Left cardiac atrium (tissue), 4 donors: Measurements from ENCODE around the gene AK3. TPM values are rescaled to one million over a fixed set of nuclear protein-coding genes. Genes with fewer than 3 reads are reported as not detected.
A peak's percentile ranks its signal among the peaks of the same experiment; 100 is the strongest.
"Not testable (repeated sequence)": the region's sequence is repeated elsewhere in the genome, so short reads cannot be mapped to it uniquely, and the experiment has no call there.

Experiments used
- ATAC-seq, 2 donors: fragments of 200-7000 bp; cut with Tn5 transposase; one replicate each; pipeline ENCODE4 v1.9.1; 2020; ENCODE audit warnings: mild to moderate bottlenecking in 2 of 2, moderate library complexity in 2 of 2
- DNase-seq: peaks from one replicate; pipeline ENCODE4 v3.0.0-alpha.2; 2020
- intact Hi-C, 2 donors: fragments of 100-400 bp; cut with DNase I; formaldehyde crosslinking; loops; one replicate each; pipeline versions ENCODE4 v1.14.1 to v1.15.1; 2022 to 2023
- long read RNA-seq: library from polyadenylated mRNA; unstranded; transcript quantifications from one replicate; pipeline ENCODE4 v2.0.0, GENCODE V29; 2021
- total RNA-seq, 2 donors: library from RNA; stranded (reverse); fragmentation: NEBNext Ultra II Directional; extraction: Animal tissue kit (Norgen Biotek cat#: 25700); gene quantifications; one replicate each; pipeline ENCODE4 v1.2.1, GENCODE V29; 2021
- donor health status: DM: no; HTN: yes; CAD: no.
- donor health status: DM: no; HTN: yes; CAD: no; lungs with severe emphysema.
- donor health status: DM: yes; HTN: yes; CAD: no.
- donor health status: Dilated cardiomyopathy.

The AK3 gene
- total RNA-seq, result 10 to 100 TPM; 91.1 to 98.8 TPM
- long read RNA-seq, transcript AK3-202 (5 exons, 2,736 nt), result major isoform, 124 of 129 reads
- long read RNA-seq, partial matches to known transcripts, result 0 of 129 reads
- long read RNA-seq, other reads (novel, unspliced or antisense), result 4 of 129 reads

DNA sequence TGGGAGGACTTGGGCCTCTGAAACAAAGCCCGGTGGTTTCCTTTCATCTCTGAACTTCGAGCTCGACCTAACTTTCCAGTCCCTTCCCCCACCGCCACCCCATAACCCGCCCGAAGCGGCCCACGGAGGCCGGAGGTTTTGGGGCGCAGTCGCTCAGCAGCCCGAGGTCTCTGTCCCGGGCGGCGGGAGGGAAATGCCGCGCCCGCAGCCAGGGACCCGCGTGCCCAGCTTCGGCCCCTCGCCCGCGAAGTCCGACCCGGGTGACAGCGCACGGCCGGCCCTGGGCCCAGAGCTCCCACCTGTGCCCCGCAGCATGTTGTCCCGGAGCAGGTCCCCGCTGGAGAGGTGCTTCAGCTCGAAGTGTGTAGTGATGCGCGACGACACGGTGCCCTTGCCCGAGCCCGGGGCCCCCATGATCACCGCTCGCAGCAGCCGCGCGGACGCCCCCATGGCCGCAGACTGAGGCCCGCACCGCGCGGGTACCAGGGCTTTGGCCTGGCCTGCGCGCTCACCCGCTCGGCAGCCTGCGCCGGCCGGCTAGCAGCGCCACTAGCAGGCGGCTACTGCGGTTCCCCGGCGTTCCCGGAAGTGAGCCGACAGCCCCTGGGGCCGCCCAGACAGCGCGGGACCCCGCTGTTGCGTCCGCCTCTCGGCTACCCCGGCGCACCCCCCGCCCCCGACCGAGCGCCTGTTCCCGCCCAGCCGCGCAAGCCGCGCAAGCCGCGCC, at the start of gene AK3:
TSS of gene AK3 (minus strand) at position 565 of the 727 bp plus-strand sequence. CDS start at position 450, 115 bp downstream.
- peak; percentile 92 for DNase-seq
- intact Hi-C loops, result loop anchor here in 1 of 2 donors (5.0 kb wide), 2 partner anchors 58 to 246 kb away; partner anchors contain the start of gene JAK2

DNA sequence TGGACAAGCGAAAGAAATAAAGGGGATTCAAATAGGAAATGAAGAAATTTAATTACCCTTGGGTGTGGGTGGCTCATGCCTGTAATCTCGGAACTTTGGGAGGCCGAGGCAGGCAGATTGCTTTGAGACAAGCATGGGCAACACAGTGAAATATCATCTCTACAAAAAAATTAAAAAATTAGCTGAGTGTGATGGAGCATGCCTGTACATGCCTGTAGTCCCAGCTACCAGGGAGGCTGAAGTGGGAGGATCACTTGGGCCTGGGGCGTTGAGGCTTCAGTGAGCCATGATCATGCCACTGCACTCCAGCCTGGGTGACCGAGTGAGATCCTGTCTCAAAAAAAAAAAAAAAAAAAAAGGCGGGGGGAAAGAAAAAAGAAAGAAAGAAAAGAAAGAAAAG, 47.7 kb upstream of the AK3 start:
- ATAC-seq, result no peak
- intact Hi-C loops, result no loop called here

More for the DNA sequence above, at the start of gene AK3:
- peak; percentile 97 for ATAC-seq

DNA sequence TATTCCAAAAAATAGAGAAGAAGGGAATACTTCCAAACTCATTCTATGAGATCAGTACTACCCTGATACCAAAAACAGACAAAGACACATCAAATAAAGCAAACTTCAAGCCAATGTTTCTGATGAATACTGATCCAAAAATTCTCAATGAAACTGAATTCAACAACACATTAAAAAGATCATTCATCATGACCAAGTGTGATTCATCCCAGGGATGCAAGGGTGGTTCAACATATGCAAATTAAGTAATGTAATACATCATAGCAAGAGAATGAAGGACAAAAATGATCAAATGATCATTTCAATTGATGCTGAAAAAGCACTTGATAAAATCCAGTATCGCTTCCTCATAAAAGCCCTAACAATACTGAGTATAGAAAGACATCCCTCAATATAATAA, 46.9 kb upstream of the AK3 start:
- intact Hi-C loops, result no loop called here
- no peak for ATAC-seq
- DNase-seq, result no peak

More for the DNA sequence above, 47.7 kb upstream of the AK3 start:
- no peak for DNase-seq

DNA sequence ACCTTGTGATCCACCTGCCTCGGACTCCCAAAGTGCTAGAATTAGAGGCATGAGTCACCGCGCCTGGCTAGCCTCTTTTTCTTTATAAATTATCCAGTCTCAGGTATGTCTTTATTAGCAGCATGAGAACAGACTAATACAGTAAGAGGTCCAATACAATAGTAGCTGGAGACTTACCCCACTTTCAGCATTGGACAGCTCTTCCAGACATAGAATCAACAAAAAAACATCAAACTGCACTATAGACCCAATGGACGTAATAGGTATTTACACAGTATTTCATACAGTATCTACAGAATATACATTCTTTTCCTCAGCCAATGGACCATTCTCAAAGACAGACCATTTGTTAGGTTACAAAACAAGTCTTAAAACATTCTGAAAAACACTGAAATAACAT, 45.6 kb upstream of the AK3 start:
- DNase-seq (no peak), ATAC-seq (no peak)
- intact Hi-C loops, result no loop called here

DNA sequence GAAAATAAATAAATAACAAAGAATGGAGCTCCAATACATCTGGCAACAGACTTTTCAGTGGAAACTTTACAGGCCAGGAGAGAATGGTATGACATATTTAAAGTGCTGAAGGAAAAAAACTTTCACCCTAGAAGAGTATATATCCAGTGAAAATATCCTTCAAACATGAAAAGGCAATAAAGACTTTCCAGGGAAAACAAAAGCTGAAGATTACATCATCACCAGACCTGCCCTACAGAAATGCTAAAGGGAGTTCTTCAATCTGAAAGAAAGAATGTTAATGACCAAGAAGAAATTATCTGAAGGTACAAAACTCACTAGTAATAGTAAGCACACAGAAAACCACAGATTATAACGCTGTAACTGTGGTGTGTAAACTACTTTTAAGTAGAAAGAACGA, 43.4 kb upstream of the AK3 start:
- DNase-seq (no peak), ATAC-seq (no peak)
- intact Hi-C loops, result no loop called here

DNA sequence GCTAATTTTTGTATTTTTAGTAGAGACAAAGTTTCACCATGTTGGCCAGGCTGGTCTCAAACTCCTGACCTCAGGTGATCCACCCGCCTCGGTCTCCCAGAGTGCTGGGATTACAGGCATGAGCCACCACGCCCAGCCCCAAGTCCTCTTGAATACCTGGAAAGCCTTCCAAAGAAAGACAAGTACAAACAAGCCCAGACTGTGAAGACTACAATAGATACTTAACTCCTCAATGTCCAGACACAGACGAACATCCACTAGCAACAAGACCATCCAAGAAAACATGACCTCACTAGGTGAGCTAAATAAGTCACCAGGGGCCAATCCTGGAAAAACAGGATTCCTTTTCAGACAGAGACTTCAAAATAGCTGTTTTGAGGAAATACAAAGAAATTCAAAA, 42.2 kb upstream of the AK3 start:
- DNase-seq, intact Hi-C loops, ATAC-seq: not testable (repeated sequence)

DNA sequence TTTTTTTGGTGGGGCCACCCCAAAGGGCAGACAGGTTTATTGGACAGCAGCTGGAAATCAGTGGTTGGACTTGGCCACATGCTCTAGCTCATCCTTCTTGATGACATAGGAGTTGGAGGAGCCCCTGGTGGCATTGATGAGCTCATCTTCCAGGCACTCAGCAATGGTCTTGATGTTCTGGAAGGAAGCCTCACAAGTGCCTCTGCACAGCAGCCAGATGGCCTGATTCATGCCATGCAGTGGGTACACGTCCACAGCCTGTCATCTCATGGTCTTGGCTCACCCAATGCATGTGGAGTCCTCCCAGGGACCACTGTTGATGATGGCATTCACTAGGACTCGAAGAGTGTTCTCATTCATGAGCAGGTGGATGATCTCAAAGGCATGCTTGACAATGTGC, 40.4 kb upstream of the AK3 start:
- intact Hi-C loops, result no loop called here
- no peak for DNase-seq
- ATAC-seq, result no peak

DNA sequence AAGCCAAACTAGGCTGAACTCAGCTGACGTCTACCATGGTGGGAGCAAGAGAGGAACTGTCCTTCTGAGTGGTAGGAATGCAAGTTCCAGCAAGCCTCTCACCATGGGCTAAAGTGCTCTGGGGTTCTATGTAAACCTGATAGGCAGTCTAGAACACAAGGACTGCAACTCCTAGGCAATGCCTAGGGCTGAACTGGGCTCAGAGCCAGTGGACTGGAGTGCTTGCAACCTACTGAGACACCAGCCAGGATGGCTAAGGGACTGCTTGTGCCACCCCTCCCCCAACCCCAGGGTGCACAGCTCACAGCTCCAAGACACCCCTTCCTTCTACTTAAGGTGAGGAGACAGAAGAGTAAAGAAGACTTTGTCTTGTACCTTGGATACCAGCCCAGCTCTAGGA, 39.6 kb upstream of the AK3 start:
- intact Hi-C loops, result no loop called here
- no peak for ATAC-seq
- DNase-seq, result no peak

DNA sequence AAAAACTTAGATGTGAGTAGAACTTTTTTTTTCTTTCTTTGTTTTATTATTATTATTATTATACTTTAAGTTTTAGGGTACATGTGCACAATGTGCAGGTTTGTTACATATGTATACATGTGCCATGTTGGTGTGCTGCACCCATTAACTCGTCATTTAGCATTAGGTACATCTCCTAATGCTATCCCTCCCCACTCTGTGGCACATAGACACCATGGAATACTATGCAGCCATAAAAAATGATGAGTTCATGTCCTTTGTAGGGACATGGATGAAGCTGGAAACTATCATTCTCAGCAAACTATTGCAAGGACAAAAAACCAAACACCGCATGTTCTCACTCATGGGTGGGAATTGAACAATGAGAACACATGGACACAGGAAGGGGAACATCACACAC, 34.0 kb upstream of the AK3 start:
- DNase-seq, ATAC-seq, intact Hi-C loops: not testable (repeated sequence)

DNA sequence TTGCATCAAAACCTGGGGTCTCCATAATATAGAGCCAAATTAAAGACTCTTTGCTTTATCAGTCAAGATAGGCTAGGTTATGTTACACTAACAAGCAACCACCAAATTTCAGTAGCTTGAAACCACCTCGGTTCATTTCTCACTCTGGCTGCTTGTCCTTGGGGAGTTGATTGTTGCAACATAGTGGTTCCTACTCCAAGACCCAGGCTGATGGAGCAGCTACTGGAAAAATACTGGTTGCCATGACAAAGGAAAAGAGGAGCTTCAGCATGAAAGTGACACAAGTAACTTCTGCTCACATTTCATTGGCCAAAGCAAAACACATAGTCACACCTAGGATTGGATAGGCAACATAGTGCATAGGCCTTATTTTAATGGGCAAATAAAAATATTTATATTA, 33.2 kb upstream of the AK3 start:
- intact Hi-C loops, result no loop called here
- no peak for DNase-seq
- peak; percentile 72 to 92 for ATAC-seq

DNA sequence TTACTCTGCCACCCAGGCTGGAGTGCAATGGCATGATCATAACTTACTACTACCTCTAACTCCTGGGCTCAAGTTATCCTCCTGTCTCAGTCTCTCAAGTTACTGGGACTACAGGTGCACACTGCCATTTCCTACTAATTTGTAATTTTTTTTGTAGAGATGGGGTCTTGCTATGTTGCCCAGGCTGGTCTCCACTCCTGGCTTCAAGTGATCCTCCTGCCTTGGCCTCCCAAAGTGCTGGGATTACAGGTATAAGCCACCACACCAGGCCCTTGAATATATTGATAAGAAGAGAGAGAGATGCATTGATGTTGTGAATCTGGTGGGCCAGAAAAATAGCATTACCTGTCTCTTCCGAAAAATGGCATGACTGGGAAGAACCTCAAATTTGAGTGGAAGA, 30.8 kb upstream of the AK3 start:
- intact Hi-C loops, result no loop called here
- ATAC-seq (no peak), DNase-seq (no peak)

DNA sequence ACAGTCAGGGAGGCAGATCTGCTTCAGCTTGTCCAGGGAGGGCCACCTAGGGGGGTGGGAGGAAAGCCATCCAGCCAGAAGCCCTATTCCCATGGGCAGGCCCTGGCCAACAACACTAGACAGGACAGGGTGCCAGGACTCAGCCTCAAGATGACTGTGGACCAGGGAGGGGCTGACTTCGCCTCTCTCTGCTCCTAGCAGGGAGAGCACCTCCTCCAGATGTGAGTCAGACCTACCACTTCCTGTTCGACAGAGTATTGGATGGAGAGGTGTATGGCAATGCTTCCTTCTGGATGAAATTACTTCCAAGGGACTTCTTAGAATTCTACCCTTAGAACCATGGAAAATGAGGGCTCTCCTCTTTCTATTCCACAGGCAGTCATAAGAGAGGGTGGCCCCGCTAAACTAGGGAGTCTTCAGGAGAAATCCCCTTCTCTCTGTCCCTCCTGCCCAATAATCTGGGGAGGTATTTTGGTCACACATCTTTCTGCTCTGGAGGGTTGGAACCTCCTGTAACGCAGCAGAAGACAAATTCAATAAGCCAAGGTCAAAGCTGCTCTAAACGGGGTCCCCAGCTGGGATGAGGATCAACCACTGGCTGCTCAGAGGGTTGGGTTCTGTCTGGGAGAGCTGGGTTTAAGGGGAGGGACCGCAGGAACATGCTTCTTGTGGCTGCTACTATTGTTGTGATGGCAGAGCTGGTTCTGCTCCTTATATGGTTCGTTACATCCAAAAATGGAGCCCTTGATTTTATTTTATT, 28.5 kb upstream of the AK3 start:
- intact Hi-C loops, result no loop called here
- no peak for DNase-seq

DNA sequence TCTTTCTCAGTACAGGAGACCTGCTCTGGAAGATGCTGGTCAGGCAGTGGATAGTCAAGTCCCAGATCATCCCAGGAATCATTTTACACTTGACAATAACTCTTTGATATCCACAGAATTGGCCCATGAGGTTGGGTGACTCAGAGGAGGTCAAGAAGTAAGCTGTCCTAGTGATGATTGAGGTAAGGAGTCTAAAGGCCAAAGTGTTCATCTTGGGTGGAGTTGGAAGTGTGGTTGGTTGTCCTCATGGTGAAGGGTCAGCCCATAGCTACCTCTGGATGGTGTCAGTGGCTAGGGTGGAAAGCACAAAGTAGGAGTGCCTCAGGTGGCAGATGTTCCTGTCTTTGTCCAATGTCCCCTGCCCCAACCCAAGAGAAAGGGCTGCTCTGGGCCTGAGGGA, 27.7 kb upstream of the AK3 start:
- DNase-seq (no peak), ATAC-seq (no peak)
- intact Hi-C loops, result no loop called here

More for the DNA sequence above, 28.5 kb upstream of the AK3 start:
- peak in 1 of 2 donors; percentile 68 for ATAC-seq

DNA sequence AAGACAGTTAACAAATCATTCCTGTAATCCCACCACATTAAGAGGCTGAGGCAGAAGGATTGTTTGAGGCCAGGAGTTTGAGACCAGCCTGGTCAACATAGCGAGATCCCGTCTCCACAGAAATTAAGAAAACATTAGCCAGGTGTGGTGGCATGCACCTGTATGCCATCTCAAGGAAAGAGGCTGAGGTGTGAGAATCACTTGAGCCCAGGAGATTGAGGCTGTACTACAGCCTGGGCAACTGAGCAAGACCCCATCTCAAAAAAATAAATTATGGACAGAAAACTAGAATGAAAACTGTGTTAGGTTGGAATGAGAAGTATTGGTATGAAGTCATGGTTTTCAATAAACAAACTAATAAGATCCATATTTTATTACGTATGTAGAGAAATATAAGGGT, 23.0 kb upstream of the AK3 start:
- intact Hi-C loops, result loop anchor here (5.0 kb wide), 3 partner anchors 33 to 833 kb away; partner anchors contain the start of gene JAK2 (in 2 of the 2)
- no peak for DNase-seq

DNA sequence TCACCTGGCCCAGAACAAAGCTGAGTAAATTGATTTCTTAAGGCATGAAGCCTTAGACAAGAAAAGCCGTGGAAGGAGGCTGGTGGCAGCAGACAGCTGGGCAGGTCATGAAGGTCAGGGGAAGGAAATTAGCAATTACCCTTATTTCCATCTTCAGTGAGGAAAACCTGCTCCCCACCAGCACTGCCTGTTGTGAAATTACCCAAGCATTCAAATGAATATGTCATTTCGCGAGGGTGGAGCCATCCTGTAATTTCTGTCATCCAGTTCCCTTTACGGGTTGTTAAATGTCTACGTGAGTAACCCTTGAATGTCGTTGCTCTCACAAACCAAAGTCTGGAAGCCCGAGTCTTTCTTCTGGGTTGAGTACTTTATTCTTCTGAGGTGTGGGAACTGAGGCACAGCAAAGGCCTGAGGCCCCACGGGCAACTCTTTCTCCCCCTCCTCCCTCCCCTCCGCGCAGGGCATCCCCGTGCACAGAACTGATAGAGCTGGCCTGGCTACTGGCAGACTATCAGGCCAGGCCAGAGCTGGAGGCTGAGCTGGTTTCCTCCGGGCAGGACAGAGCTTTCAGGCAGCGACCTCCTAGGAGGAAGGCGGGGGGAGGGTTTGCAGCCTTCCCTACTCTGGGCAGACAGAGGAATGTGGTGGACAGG, 22.0 kb upstream of the AK3 start:
- intact Hi-C loops, result loop anchor here (5.0 kb wide), 3 partner anchors 34 to 834 kb away; partner anchors contain the start of gene JAK2 (in 2 of the 2)
- DNase-seq (peak; percentile 42), ATAC-seq (peak; percentile 16 to 55)

More for the DNA sequence above, 23.0 kb upstream of the AK3 start:
- no peak for ATAC-seq

DNA sequence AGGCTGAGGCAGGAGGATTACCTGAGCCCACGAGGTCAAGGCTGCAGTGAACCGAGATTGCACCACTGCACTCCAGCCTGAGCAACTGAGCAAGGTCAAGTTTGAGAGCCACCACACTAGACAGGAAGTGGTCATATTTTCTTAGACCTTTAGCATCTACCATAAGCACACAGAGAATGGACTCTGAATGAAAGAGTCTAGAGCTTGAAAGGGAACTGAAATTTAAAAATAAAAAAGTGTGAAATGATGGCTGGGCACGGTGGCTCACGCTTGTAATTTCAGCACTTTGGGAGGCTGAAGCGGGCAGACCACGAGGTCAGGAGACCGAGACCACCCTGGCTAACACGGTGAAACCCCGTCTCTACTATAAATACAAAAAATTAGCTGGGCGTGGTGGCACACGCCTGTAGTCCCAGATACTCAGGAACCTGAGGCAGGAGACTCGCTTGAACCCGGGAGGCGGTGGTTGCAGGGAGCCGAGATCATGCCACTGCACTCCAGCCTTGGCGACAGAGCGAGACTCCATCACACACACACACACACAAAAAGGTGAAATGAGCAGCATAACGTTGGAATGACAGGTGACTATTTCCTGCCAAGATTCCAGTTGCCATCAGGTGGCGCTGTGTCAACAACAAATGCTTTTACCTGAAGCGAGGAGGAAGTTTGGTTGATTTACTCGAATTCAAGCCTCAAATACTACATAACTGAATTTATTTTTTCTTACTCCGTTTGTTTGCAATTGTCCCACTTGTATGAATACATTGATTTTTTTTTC, 21.3 kb upstream of the AK3 start:
- ATAC-seq (peak; percentile 50 to 54), DNase-seq (peak; percentile 64)
- intact Hi-C loops, result loop anchor here (5.0 kb wide), 3 partner anchors 35 to 835 kb away; partner anchors contain the start of gene JAK2 (in 2 of the 2)

DNA sequence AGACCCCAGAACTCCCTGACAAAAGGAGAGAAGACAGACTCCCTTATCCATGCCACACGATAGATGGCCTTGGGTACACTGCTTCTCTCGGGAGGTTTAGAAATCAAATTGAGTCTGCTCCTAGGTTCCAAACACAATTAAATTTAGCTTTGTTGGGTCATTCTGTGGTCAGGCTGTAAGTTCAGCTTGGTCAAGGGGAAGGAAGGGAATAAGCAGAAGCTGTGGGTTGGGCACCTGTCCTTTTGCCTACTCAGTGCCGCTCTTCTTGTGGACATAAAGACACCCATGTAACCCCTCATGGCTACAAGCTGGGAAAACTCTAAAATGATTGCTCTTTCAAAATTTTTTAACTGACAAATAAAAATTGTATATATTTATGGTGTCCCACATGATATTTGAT, 19.1 kb upstream of the AK3 start:
- ATAC-seq (peak; percentile 28 to 66), DNase-seq (no peak)
- intact Hi-C loops, result loop anchor here (5.0 kb wide), 3 partner anchors 37 to 837 kb away; partner anchors contain the start of gene JAK2 (in 2 of the 2)

DNA sequence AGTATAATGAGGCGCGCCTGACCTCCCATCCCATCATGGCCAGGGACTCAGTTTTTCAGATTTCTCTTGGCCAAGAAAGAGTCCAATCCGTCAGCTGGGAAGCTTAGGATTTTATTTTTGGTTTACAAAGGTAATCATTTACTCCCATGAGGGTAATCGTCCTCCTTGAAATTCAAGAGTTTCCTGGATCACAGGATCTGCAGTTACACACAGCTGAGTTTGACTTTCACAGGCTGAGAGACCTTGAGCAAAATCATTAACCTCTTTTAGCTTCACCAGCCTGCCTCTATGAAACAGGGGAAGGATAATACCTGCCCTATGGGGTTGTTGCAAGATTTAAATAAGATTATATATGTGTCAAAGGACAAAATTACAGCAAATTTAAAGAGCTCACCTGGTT, 15.4 kb upstream of the AK3 start:
- ATAC-seq (no peak), DNase-seq (no peak)
- intact Hi-C loops, result no loop called here
